HCT116 (cell line): ENCODE results near the gene MBD6. TPM values are rescaled to one million over a fixed set of nuclear protein-coding genes. Genes with fewer than 3 reads are reported as not detected.
A peak's percentile ranks its signal among the peaks of the same experiment; 100 is the strongest.

Source experiments
- ATAC-seq: fragments of 200-7000 bp; cut with Tn5 transposase; 2 replicates; pipeline ENCODE4 v1.9.1; 2020; ENCODE audit warnings: mild to moderate bottlenecking, moderate library complexity
- BruUV-seq: library from RNA; stranded (reverse); fragments of 400-500 nt; replicated peaks from 2 replicates; lab custom pipeline; 2021; lab: Mats Ljungman, UMichigan
- CTCF ChIA-PET: fragments of 300-600 bp; sonication (Branson Sonifier 250); formaldehyde crosslinking; loops from one replicate; lab custom pipeline; 2021; ENCODE audit warnings: antibody characterized with exemption; lab: Charles Lee
- POLR2A ChIA-PET: fragments of 300-600, 350-600 bp; sonication (Branson Sonifier 250); formaldehyde crosslinking; loops from one replicate; lab custom pipeline; 2021; ENCODE audit warnings: antibody characterized with exemption; lab: Charles Lee
- RAD21 ChIA-PET, 2 experiments: fragments of 300-600 bp; sonication (Branson Sonifier 250); formaldehyde crosslinking; loops; one replicate each; lab custom pipeline; 2023; ENCODE audit warnings: low total read pairs in 2 of 2; ENCODE audit not compliant: uncharacterized antibody in 2 of 2, unreplicated experiment in 2 of 2, low non-redundant PET in 1 of 2; lab: Charles Lee
- DNase-seq: peaks from one replicate; pipeline ENCODE4 v3.0.0-alpha.2; 2010; ENCODE audit warnings: low read depth, low spot score
- H2AFZ ChIP-seq: fragments of 200-600 bp; shearing (Covaris generic), sonication (generic); 2 replicates; pipeline ENCODE4 v1.6.1; 2017; ENCODE audit warnings: low read depth, mixed run types, mixed read lengths, antibody characterized with exemption, low read length; ENCODE audit not compliant: poor library complexity, severe bottlenecking
- H3K27ac ChIP-seq: 2 replicates; pipeline ENCODE4 v1.5.1; 2012; ENCODE audit warnings: low read depth, low read length
- H3K27me3 ChIP-seq: fragments of 200-600 bp; sonication (generic); 2 replicates; pipeline ENCODE4 v1.6.1; 2016; ENCODE audit warnings: mixed run types, low read length, mixed read lengths; ENCODE audit not compliant: insufficient read depth
- H3K36me3 ChIP-seq, 2 experiments: fragments of 200-500 bp in 1 of 2; fragments of 200-600 bp in 1 of 2; sonication (Bioruptor generic) in 1 of 2; sonication (generic) in 1 of 2; 2 replicates each; pipeline versions ENCODE4 v1.5.1 to v1.6.1; 2014 to 2016; ENCODE audit warnings: low read length in 2 of 2, inconsistent platforms in 1 of 2, mixed read lengths in 1 of 2, mixed run types in 1 of 2; ENCODE audit not compliant: insufficient read depth in 2 of 2, control insufficient read depth in 1 of 2
- H3K4me1 ChIP-seq, 2 experiments: fragments of 200-600 bp in 1 of 2; sonication (generic) in 1 of 2; 2 replicates each; pipeline versions ENCODE4 v1.5.1 to v1.6.1; 2012 to 2017; ENCODE audit warnings: low read length in 2 of 2, inconsistent platforms in 1 of 2, mild to moderate bottlenecking in 1 of 2, mixed read lengths in 1 of 2, mixed run types in 1 of 2, moderate library complexity in 1 of 2; ENCODE audit not compliant: insufficient read depth in 2 of 2, control insufficient read depth in 1 of 2
- H3K4me2 ChIP-seq: fragments of 200-600 bp; sonication (generic); 2 replicates; pipeline ENCODE4 v1.6.1; 2017; ENCODE audit warnings: mixed run types, low read length, mixed read lengths
- H3K4me3 ChIP-seq, 2 experiments: fragments of 200-600 bp in 1 of 2; sonication (generic) in 1 of 2; replicated peaks in 1 of 2; 2 replicates each; pipeline ENCODE4 v1.5.1; 2011 to 2016; ENCODE audit warnings: low read length in 2 of 2, control low read depth in 1 of 2, low read depth in 1 of 2, mild to moderate bottlenecking in 1 of 2, mixed read lengths in 1 of 2, mixed run types in 1 of 2
- H3K79me2 ChIP-seq: fragments of 200-600 bp; sonication (generic); 2 replicates; pipeline ENCODE4 v1.6.1; 2017; ENCODE audit warnings: mild to moderate bottlenecking, mixed run types, low read length, moderate library complexity, mixed read lengths; ENCODE audit not compliant: insufficient read depth
- H3K9ac ChIP-seq: fragments of 200-600 bp; sonication (generic); 2 replicates; pipeline ENCODE4 v1.6.1; 2016; ENCODE audit warnings: low read length, mixed read lengths
- H3K9me2 ChIP-seq: fragments of 200-600 bp; sonication (generic), shearing (Covaris generic); 2 replicates; pipeline ENCODE4 v1.6.1; 2017; ENCODE audit warnings: mixed run types, mild to moderate bottlenecking, moderate library complexity; ENCODE audit not compliant: insufficient read depth
- H3K9me3 ChIP-seq, 2 experiments: fragments of 200-500 bp in 1 of 2; fragments of 200-600 bp in 1 of 2; sonication (Bioruptor generic) in 1 of 2; sonication (generic) in 1 of 2; 2 replicates each; pipeline ENCODE4 v1.6.1; 2014 to 2017; ENCODE audit warnings: low read length in 2 of 2, mixed read lengths in 2 of 2, inconsistent platforms in 1 of 2, low read depth in 1 of 2, mild to moderate bottlenecking in 1 of 2, mixed run types in 1 of 2, moderate library complexity in 1 of 2; ENCODE audit not compliant: control insufficient read depth in 1 of 2, insufficient read depth in 1 of 2
- H4K20me1 ChIP-seq: fragments of 200-600 bp; sonication (generic), shearing (Covaris generic); 2 replicates; pipeline ENCODE4 v1.6.1; 2017; ENCODE audit warnings: mixed run types, mild to moderate bottlenecking, moderate library complexity; ENCODE audit not compliant: insufficient read depth
- CTCF ChIP-seq, 3 experiments: fragments of 200-600 bp in 1 of 3; sonication (generic) in 1 of 3; IDR thresholded peaks in 2 of 3; conservative IDR thresholded peaks in 1 of 3; 2 replicates each; pipeline ENCODE4 v1.5.1; 2012 to 2017; ENCODE audit warnings: low read depth in 2 of 3, low read length in 2 of 3, antibody characterized with exemption in 1 of 3, borderline replicate concordance in 1 of 3, control low read depth in 1 of 3, mild to moderate bottlenecking in 1 of 3, mixed read lengths in 1 of 3, mixed run types in 1 of 3, moderate library complexity in 1 of 3; ENCODE audit not compliant: insufficient read depth in 1 of 3
- ELF1 ChIP-seq: IDR thresholded peaks from 2 replicates; pipeline ENCODE4 v1.6.1; 2012; ENCODE audit warnings: low read depth, borderline replicate concordance
- EZH2 ChIP-seq: fragments of 200-600 bp; sonication (generic); IDR thresholded peaks from 2 replicates; pipeline ENCODE4 v1.6.1; 2017; ENCODE audit warnings: antibody characterized with exemption, mixed run types
- FOSL1 ChIP-seq: IDR thresholded peaks from 2 replicates; pipeline ENCODE4 v1.6.1; 2012; ENCODE audit warnings: low read depth
- JUND ChIP-seq: IDR thresholded peaks from 2 replicates; pipeline ENCODE4 v1.6.1; 2012
- POLR2A ChIP-seq: IDR thresholded peaks from 2 replicates; pipeline ENCODE4 v1.7.0; 2011; ENCODE audit warnings: borderline replicate concordance; ENCODE audit not compliant: insufficient read depth, insufficient read length; ENCODE audit errors: extremely low read depth
- RAD21 ChIP-seq: IDR thresholded peaks from 2 replicates; pipeline ENCODE4 v1.6.1; 2012; ENCODE audit warnings: low read depth, mild to moderate bottlenecking
- SP1 ChIP-seq: IDR thresholded peaks from 2 replicates; pipeline ENCODE4 v1.6.1; 2012; ENCODE audit warnings: low read depth
- SRF ChIP-seq: IDR thresholded peaks from 2 replicates; pipeline ENCODE4 v1.6.1; 2012; ENCODE audit warnings: low read depth
- TCF7L2 ChIP-seq: IDR thresholded peaks from 2 replicates; pipeline ENCODE4 v1.7.0; 2011; ENCODE audit warnings: borderline replicate concordance, inconsistent platforms; ENCODE audit not compliant: insufficient read depth, insufficient read length; ENCODE audit errors: extremely low read depth
- YY1 ChIP-seq: IDR thresholded peaks from 2 replicates; pipeline ENCODE4 v1.6.1; 2011; ENCODE audit warnings: low read length, low read depth, moderate library complexity, mild to moderate bottlenecking; ENCODE audit not compliant: insufficient replicate concordance; ENCODE audit errors: extremely low read depth
- ZFX ChIP-seq: fragments of 450-650 bp; IDR thresholded peaks from 2 replicates; pipeline ENCODE4 v1.6.1; 2017
- ZNF274 ChIP-seq: fragments of 200-500 bp; sonication (Bioruptor generic); IDR thresholded peaks from 2 replicates; pipeline ENCODE4 v1.6.1; 2014; ENCODE audit warnings: mild to moderate bottlenecking, low read depth, low read length, inconsistent platforms
- intact Hi-C: fragments of 100-400 bp; cut with micrococcal nuclease; formaldehyde crosslinking; loops from 2 replicates; pipeline ENCODE4 v1.10.0; 2022
- total RNA-seq: library from RNA; stranded (reverse); gene quantifications from one replicate; pipeline ENCODE4 v1.2.1, GENCODE V29; 2021; ENCODE audit not compliant: unreplicated experiment
- TF ChIP-seq, protein P1 (sequence below): IDR thresholded peaks from 2 replicates; pipeline ENCODE4 v1.6.1; 2011; ENCODE audit warnings: mild to moderate bottlenecking, low read length, moderate library complexity; ENCODE audit not compliant: insufficient replicate concordance; ENCODE audit errors: extremely low read depth
- TF ChIP-seq, protein P2 (sequence below): IDR thresholded peaks from 2 replicates; pipeline ENCODE4 v1.6.1; 2012

MBD6 gene
- total RNA-seq, 1 experiment from 2014 or later = 70.1 TPM

DNA sequence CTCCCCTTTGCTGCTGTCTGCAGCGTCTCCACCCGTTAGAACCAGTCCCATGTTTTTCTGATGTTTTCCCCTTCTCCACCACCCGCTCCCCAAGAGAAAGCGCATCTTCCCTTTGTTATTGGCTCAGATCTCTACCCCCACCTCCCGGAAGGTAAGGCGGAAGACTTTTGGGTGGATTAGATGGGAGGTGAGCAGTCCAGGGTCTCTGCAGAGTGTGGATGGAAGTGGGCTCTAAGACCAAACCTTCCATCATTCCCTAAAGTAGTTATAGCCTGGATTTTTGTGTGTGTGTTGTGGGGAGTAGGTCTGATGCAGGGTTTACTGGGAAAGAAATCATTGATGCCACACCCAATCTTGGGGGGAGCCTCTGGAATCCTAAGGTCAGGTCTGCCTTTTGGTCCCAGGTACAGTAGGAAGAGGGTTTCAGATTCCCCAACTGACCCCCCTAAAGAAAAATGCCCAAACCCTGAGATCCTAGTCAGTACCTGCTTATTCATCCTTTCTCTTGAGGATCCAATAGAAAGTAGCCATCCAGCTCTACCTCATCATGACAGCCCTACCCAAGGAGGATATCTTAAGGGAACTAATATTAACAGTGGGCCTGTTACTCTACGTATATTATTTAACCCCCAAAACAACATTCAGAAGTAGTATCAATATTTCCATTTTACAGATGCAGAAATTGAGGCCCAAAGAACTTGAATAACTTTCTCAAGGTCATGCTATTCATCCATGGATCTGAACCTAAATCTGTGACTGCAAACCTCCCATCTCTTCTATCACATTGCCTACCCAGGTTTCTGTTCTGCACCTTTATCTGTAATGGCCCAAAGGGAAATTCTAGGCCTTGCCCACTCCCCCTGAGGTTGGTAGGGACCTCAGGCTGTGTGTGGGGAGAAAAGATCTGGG is 28.3 kb downstream of the MBD6 start:
- H3K4me2 ChIP-seq = peak overlapping the region; percentile 91
- H3K9ac ChIP-seq = peak overlapping the region; percentile 63; the same call in 1 of the 2 replicates
- no peaks in the 10 kb centered on the region for H3K27me3 ChIP-seq
- H3K4me1 ChIP-seq = peaks cover 4 to 34% of the 10 kb centered on the region in 2 experiments
- intact Hi-C loops = no loop called here
- ChIA-PET RAD21 (no interaction called here), CTCF (no interaction called here), POLR2A (no interaction called here)
- H3K4me3 ChIP-seq = peak overlapping the region; percentile 57 to 78
- no peak overlapping the region; the same call in 1 of the 2 replicates for H3K27ac ChIP-seq
- H3K36me3 ChIP-seq = no peaks in the 10 kb centered on the region
- no peak overlapping the region for H2AFZ ChIP-seq
- peaks cover 11% of the 10 kb centered on the region; the same call in 1 of the 2 replicates for H3K79me2 ChIP-seq
- ATAC-seq (no peak), DNase-seq (no peak)
- no peaks in the 10 kb centered on the region for H4K20me1 ChIP-seq
- TF ChIP-seq, protein P1, sequence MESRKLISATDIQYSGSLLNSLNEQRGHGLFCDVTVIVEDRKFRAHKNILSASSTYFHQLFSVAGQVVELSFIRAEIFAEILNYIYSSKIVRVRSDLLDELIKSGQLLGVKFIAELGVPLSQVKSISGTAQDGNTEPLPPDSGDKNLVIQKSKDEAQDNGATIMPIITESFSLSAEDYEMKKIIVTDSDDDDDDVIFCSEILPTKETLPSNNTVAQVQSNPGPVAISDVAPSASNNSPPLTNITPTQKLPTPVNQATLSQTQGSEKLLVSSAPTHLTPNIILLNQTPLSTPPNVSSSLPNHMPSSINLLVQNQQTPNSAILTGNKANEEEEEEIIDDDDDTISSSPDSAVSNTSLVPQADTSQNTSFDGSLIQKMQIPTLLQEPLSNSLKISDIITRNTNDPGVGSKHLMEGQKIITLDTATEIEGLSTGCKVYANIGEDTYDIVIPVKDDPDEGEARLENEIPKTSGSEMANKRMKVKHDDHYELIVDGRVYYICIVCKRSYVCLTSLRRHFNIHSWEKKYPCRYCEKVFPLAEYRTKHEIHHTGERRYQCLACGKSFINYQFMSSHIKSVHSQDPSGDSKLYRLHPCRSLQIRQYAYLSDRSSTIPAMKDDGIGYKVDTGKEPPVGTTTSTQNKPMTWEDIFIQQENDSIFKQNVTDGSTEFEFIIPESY = no peak
- TF ChIP-seq EZH2 = no peak
- TF ChIP-seq ZNF274 = no peak
- TF ChIP-seq FOSL1 = no peak
- no peak for TF ChIP-seq YY1
- TF ChIP-seq TCF7L2 = no peak
- TF ChIP-seq JUND = no peak
- TF ChIP-seq CTCF (IDR thresholded peaks at IDR 0.05 in 2 of 3, conservative IDR thresholded peaks at IDR 0.05 in 1 of 3; ENCODE audit: borderline replicate concordance in 1 of 3, insufficient read depth in 1 of 3, low read depth in 2 of 3, low read length in 2 of 3) = no peak
- TF ChIP-seq POLR2A = no peak
- no peak for TF ChIP-seq SRF
- TF ChIP-seq ELF1 = no peak
- TF ChIP-seq ZFX = no peak
- TF ChIP-seq RAD21 = no peak
- TF ChIP-seq, protein P2, sequence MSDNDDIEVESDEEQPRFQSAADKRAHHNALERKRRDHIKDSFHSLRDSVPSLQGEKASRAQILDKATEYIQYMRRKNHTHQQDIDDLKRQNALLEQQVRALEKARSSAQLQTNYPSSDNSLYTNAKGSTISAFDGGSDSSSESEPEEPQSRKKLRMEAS = no peak
- no peak for TF ChIP-seq SP1
- BruUV-seq = TSS peak; percentile 47
- H3K9me3 ChIP-seq = no peaks in the 10 kb centered on the region
- H3K9me2 ChIP-seq = no peaks in the 10 kb centered on the region
